ENCODE measurements around the gene TSHZ1. TPM values are rescaled to one million over a fixed set of nuclear protein-coding genes. Genes with fewer than 3 reads are reported as not detected.

TSHZ1 gene
- polyA plus RNA-seq, 2 of the 4 experiments (the other 2 are of a cell fraction), result 2.2 to 3.0 TPM

GRCh38 chr18:75169411-75169810 is 41.2 kb upstream of the TSHZ1 start:
- Histone ChIP-seq H3K4me1 (no peaks in the 10 kb centered on the region), H3K27ac (no peak overlapping the region), H3K4me2 (no peak overlapping the region), H3K4me3 (no peak overlapping the region), H3K9me3 (no peaks in the 10 kb centered on the region)
- ChIA-PET POLR2A (no interaction called here), CTCF (no interaction called here)
- DNase-seq (ENCODE audit: low read depth in 1 of 2, low spot score in 1 of 2) (no peak), ATAC-seq (no peak), FAIRE-seq (no peak)
- TF ChIP-seq RNF2 (IDR thresholded peaks at IDR 0.05; ENCODE audit: borderline replicate concordance, low read depth), result no peak
- TF ChIP-seq NFE2L2 (conservative IDR thresholded peaks at IDR 0.05; ENCODE audit: low read length), result peak; percentile 47; the same call in 1 of the 2 replicates
- TF ChIP-seq FOXS1 (CRISPR knock-in tag; IDR thresholded peaks at IDR 0.05), result no peak
- no peak for TF ChIP-seq ZFP36 (IDR thresholded peaks at IDR 0.05; ENCODE audit: borderline replicate concordance, partially characterized antibody)
- TF ChIP-seq EHF (CRISPR knock-in tag; IDR thresholded peaks at IDR 0.05), result no peak
- TF ChIP-seq, protein P1, sequence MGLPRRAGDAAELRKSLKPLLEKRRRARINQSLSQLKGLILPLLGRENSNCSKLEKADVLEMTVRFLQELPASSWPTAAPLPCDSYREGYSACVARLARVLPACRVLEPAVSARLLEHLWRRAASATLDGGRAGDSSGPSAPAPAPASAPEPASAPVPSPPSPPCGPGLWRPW (IDR thresholded peaks at IDR 0.05), result no peak
- no peak for TF ChIP-seq HOXA7 (CRISPR knock-in tag; IDR thresholded peaks at IDR 0.05)
- no peak for TF ChIP-seq ATOH8 (CRISPR knock-in tag; IDR thresholded peaks at IDR 0.05; ENCODE audit: low read depth)
- TF ChIP-seq CHD4 (IDR thresholded peaks at IDR 0.05; ENCODE audit: borderline replicate concordance), result no peak
- 80% methylated on average over 9 of the region's 9 CpGs for WGBS (ENCODE audit: missing lambda C conversion rate)

GRCh38 chr18:75170022-75170789 is 40.4 kb upstream of the TSHZ1 start:
- FAIRE-seq (no peak), ATAC-seq (no peak), DNase-seq (ENCODE audit: low read depth in 1 of 2, low spot score in 1 of 2) (no peak)
- 95% methylated on average over 30 of the region's 34 CpGs for WGBS (ENCODE audit: missing lambda C conversion rate)
- TF ChIP-seq ZC3H11A (IDR thresholded peaks at IDR 0.05) (no peak), HOXB5 (CRISPR knock-in tag; IDR thresholded peaks at IDR 0.05) (no peak), ATOH8 (CRISPR knock-in tag; IDR thresholded peaks at IDR 0.05; ENCODE audit: low read depth) (no peak), REST (IDR thresholded peaks at IDR 0.05) (no peak), FOXS1 (CRISPR knock-in tag; IDR thresholded peaks at IDR 0.05) (no peak)
- H3K27ac ChIP-seq, result no peak overlapping the region
- H3K4me3 ChIP-seq, result no peak overlapping the region
- ChIA-PET CTCF (interaction anchor here (0.6 kb wide), 1 partner anchor 922 kb away, joined by 3 read pairs; no protein-coding TSS in a partner anchor), POLR2A (no interaction called here)
- H3K4me2 ChIP-seq, result no peak overlapping the region
- no peaks in the 10 kb centered on the region for H3K9me3 ChIP-seq
- no peaks in the 10 kb centered on the region for H3K4me1 ChIP-seq

DNA sequence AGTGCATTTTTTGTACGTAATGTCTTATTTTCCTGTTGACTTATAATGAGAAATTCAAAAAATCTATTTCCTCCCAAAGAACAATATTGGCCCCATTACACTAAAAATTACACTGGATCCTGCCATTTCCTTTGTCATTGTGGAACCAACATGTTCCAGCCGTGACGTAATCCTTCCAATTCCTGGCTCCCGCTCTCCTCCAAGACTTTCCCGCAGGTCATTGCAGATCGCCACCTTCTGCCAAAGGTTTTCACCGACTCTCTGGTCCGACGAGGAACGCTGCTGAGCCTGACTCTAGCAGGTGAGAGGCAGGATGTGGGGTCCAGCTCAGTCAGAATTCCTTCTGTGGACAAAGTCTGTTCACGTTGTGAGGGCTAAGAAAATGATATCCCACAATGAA is 39.7 kb upstream of the TSHZ1 start:
- no peak for DNase-seq (ENCODE audit: low read depth in 1 of 2, low spot score in 1 of 2)
- 86% methylated on average over 11 of the region's 11 CpGs for WGBS (ENCODE audit: missing lambda C conversion rate)
- no peak for ATAC-seq
- no peak overlapping the region for H3K4me3 ChIP-seq
- ChIA-PET POLR2A (no interaction called here), CTCF (no interaction called here)
- H3K27ac ChIP-seq, result no peak overlapping the region
- H3K4me2 ChIP-seq, result no peak overlapping the region
- TF ChIP-seq, protein P2, sequence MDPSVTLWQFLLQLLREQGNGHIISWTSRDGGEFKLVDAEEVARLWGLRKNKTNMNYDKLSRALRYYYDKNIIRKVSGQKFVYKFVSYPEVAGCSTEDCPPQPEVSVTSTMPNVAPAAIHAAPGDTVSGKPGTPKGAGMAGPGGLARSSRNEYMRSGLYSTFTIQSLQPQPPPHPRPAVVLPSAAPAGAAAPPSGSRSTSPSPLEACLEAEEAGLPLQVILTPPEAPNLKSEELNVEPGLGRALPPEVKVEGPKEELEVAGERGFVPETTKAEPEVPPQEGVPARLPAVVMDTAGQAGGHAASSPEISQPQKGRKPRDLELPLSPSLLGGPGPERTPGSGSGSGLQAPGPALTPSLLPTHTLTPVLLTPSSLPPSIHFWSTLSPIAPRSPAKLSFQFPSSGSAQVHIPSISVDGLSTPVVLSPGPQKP (IDR thresholded peaks at IDR 0.05; ENCODE audit: low read depth, low read length), result no peak
- no peak for TF ChIP-seq ZSCAN20 (CRISPR knock-in tag; IDR thresholded peaks at IDR 0.05)
- no peak for TF ChIP-seq CHD4 (IDR thresholded peaks at IDR 0.05; ENCODE audit: borderline replicate concordance)
- TF ChIP-seq PHF8 (IDR thresholded peaks at IDR 0.05; ENCODE audit: borderline replicate concordance, low read depth), result no peak
- no peak for TF ChIP-seq ESRRA (IDR thresholded peaks at IDR 0.05; ENCODE audit: borderline replicate concordance, low read length)
- no peak for TF ChIP-seq SMC3 (IDR thresholded peaks at IDR 0.05)
- TF ChIP-seq HEYL (CRISPR knock-in tag; IDR thresholded peaks at IDR 0.05), result no peak
- no peaks in the 10 kb centered on the region for H3K9me3 ChIP-seq
- no peak for FAIRE-seq
- no peaks in the 10 kb centered on the region for H3K4me1 ChIP-seq
